ENCODE results near the gene SHB.
A peak's percentile ranks its signal among the peaks of the same experiment; 100 is the strongest.

SHB gene

GRCh38 chr9:38043931-38044623, 24.9 kb downstream of the SHB start:
- ATAC-seq (ENCODE audit: low read depth) (no peak), DNase-seq (ENCODE audit: low spot score) (no peak)
- TF ChIP-seq, protein P1, sequence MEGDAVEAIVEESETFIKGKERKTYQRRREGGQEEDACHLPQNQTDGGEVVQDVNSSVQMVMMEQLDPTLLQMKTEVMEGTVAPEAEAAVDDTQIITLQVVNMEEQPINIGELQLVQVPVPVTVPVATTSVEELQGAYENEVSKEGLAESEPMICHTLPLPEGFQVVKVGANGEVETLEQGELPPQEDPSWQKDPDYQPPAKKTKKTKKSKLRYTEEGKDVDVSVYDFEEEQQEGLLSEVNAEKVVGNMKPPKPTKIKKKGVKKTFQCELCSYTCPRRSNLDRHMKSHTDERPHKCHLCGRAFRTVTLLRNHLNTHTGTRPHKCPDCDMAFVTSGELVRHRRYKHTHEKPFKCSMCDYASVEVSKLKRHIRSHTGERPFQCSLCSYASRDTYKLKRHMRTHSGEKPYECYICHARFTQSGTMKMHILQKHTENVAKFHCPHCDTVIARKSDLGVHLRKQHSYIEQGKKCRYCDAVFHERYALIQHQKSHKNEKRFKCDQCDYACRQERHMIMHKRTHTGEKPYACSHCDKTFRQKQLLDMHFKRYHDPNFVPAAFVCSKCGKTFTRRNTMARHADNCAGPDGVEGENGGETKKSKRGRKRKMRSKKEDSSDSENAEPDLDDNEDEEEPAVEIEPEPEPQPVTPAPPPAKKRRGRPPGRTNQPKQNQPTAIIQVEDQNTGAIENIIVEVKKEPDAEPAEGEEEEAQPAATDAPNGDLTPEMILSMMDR (IDR thresholded peaks at IDR 0.05; ENCODE audit: poor library complexity, severe bottlenecking): no peak
- H3K4me3 ChIP-seq (ENCODE audit: severe bottlenecking): no peak overlapping the region
- H3K4me1 ChIP-seq (ENCODE audit: insufficient read depth, poor library complexity, severe bottlenecking): peaks cover 59% of the 10 kb centered on the region
- H3K27me3 ChIP-seq (ENCODE audit: insufficient read depth, poor library complexity, severe bottlenecking): no peaks in the 10 kb centered on the region
- no peaks in the 10 kb centered on the region for H3K9me3 ChIP-seq (ENCODE audit: severe bottlenecking)
- H3K27ac ChIP-seq (ENCODE audit: poor library complexity, severe bottlenecking): peak overlapping the region; percentile 98
- H3K36me3 ChIP-seq (ENCODE audit: low read depth): no peaks in the 10 kb centered on the region

GRCh38 chr9:38042626-38043357, 26.2 kb downstream of the SHB start:
- peak overlapping the region; percentile 98 for H3K27ac ChIP-seq (ENCODE audit: poor library complexity, severe bottlenecking)
- no peaks in the 10 kb centered on the region for H3K27me3 ChIP-seq (ENCODE audit: insufficient read depth, poor library complexity, severe bottlenecking)
- H3K4me1 ChIP-seq (ENCODE audit: insufficient read depth, poor library complexity, severe bottlenecking): peaks cover 58% of the 10 kb centered on the region
- H3K36me3 ChIP-seq (ENCODE audit: low read depth): no peaks in the 10 kb centered on the region
- H3K4me3 ChIP-seq (ENCODE audit: severe bottlenecking): no peak overlapping the region
- H3K9me3 ChIP-seq (ENCODE audit: severe bottlenecking): no peaks in the 10 kb centered on the region
- no peak for ATAC-seq (ENCODE audit: low read depth)
- no peak for DNase-seq (ENCODE audit: low spot score)
- TF ChIP-seq, protein P1 (IDR thresholded peaks at IDR 0.05; ENCODE audit: poor library complexity, severe bottlenecking): no peak

DNA sequence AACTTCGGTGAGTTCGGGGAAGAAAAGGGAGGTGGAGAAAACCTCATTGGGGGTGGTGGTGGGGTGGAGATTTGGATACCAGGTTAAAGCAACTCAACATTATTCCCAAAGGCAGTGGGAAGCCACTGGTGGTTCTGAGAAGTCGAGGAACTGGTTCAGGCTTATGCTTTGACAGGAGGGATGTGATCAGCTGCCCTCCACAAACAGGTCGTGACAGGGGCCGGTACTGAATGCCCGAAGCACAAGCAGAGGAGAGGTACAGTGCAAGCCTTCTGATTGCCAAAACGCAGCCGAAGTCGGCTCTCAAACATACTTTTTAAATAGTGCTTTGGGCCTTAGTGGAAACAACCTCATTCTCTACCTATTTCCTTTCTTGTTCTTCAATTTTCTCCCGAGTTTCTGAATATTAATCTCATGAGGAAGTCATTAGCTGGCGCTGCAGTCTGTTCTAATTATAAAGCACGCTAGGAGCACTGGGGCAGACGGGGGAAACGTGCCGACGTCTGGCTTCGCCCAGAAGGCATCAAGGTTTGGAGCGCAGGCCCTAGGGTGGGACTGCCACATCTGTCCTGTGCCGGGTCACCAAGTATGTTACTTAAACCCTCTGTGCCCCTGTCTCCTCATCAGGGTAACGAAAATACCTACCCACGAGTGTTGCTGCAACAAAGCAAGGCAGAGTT, 27.3 kb downstream of the SHB start:
- no peaks in the 10 kb centered on the region for H3K36me3 ChIP-seq (ENCODE audit: low read depth)
- peaks cover 56% of the 10 kb centered on the region for H3K4me1 ChIP-seq (ENCODE audit: insufficient read depth, poor library complexity, severe bottlenecking)
- DNase-seq (ENCODE audit: low spot score) (no peak), ATAC-seq (ENCODE audit: low read depth) (no peak)
- no peak overlapping the region for H3K4me3 ChIP-seq (ENCODE audit: severe bottlenecking)
- TF ChIP-seq, protein P1 (IDR thresholded peaks at IDR 0.05; ENCODE audit: poor library complexity, severe bottlenecking): no peak
- H3K27ac ChIP-seq (ENCODE audit: poor library complexity, severe bottlenecking): peak overlapping the region; percentile 98
- no peaks in the 10 kb centered on the region for H3K27me3 ChIP-seq (ENCODE audit: insufficient read depth, poor library complexity, severe bottlenecking)
- H3K9me3 ChIP-seq (ENCODE audit: severe bottlenecking): no peaks in the 10 kb centered on the region

GRCh38 chr9:38039907-38040682, 28.9 kb downstream of the SHB start:
- Histone ChIP-seq H3K4me1 (ENCODE audit: insufficient read depth, poor library complexity, severe bottlenecking) (peaks cover 58% of the 10 kb centered on the region), H3K9me3 (ENCODE audit: severe bottlenecking) (no peaks in the 10 kb centered on the region), H3K36me3 (ENCODE audit: low read depth) (no peaks in the 10 kb centered on the region), H3K27ac (ENCODE audit: poor library complexity, severe bottlenecking) (peak overlapping the region; percentile 98), H3K27me3 (ENCODE audit: insufficient read depth, poor library complexity, severe bottlenecking) (no peaks in the 10 kb centered on the region), H3K4me3 (ENCODE audit: severe bottlenecking) (no peak overlapping the region)
- DNase-seq (ENCODE audit: low spot score): no peak
- no peak for ATAC-seq (ENCODE audit: low read depth)
- TF ChIP-seq, protein P1 (IDR thresholded peaks at IDR 0.05; ENCODE audit: poor library complexity, severe bottlenecking): no peak

Measured in RWPE2 (cell line).